ENCODE measurements around the gene TAF8. TPM values are rescaled to one million over a fixed set of nuclear protein-coding genes. Genes with fewer than 3 reads are reported as not detected.
A peak's percentile ranks its signal among the peaks of the same experiment; 100 is the strongest.

Gene TAF8
- polyA plus RNA-seq, 3 donors, result 13.1 to 24.7 (median 16.6) TPM

DNA sequence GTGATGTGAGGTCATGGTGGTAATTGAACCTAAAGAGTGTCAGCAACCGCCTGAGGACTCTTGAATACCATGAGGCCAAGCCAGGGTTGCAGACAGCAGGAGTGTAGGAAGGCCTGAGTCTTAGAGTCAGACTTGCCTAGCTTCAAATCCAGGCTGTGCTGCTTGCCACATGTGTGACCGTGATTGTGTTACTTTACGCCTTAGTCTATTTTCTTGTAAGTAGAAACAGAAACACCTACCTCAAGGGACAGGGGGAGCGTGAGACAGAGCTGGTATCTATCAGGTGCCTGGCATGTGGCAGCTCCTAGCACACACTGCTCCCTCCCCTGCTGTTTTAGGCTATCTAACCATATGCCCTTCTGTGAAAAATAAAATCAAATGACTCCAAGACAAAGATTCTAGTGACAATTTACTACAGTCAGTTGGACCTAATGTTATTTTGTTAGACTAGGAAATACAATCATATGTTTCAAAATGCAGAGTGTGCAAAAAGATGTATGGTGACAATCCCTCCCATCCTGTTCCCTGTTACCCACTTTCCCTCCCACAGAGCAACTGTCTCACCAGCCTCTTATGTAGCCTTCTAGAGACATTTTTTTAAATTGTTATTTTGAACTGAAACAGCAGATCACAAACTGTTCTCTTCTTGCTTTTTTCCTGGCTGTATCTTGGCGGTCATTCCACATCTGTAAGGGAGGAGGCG is 21.7 kb downstream of the TAF8 start:
- intact Hi-C loops (cut with micrococcal nuclease), result no loop called here
- no peak overlapping the region for H2AFZ ChIP-seq (ENCODE audit: insufficient read depth, low read depth, low read length, poor library complexity, severe bottlenecking)
- Mint-ChIP-seq H3K27ac (no peak overlapping the region), H3K9me3 (no peaks in the 10 kb centered on the region), H3K27me3 (ENCODE audit: low read depth in 3 of 3) (peaks cover 0 to 2% (median 0%) of the 10 kb centered on the region in 3 donors), H3K4me3 (no peak overlapping the region), H3K36me3 (peaks cover 44 to 58% of the 10 kb centered on the region in 2 donors), H3K4me1 (no peaks in the 10 kb centered on the region)
- no peaks in the 10 kb centered on the region for H3K79me2 ChIP-seq (ENCODE audit: insufficient read depth, low read length)
- peaks cover 5% of the 10 kb centered on the region for H4K20me1 ChIP-seq (ENCODE audit: insufficient read depth, low read length)
- no peak overlapping the region for H3K9ac ChIP-seq (ENCODE audit: insufficient read depth, low read length, poor library complexity, severe bottlenecking)
- DNase-seq, result no peak
- 50% methylated on average over 2 of the region's 6 CpGs for WGBS (ENCODE audit: insufficient coverage)
- TF ChIP-seq, protein P1, sequence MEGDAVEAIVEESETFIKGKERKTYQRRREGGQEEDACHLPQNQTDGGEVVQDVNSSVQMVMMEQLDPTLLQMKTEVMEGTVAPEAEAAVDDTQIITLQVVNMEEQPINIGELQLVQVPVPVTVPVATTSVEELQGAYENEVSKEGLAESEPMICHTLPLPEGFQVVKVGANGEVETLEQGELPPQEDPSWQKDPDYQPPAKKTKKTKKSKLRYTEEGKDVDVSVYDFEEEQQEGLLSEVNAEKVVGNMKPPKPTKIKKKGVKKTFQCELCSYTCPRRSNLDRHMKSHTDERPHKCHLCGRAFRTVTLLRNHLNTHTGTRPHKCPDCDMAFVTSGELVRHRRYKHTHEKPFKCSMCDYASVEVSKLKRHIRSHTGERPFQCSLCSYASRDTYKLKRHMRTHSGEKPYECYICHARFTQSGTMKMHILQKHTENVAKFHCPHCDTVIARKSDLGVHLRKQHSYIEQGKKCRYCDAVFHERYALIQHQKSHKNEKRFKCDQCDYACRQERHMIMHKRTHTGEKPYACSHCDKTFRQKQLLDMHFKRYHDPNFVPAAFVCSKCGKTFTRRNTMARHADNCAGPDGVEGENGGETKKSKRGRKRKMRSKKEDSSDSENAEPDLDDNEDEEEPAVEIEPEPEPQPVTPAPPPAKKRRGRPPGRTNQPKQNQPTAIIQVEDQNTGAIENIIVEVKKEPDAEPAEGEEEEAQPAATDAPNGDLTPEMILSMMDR (IDR thresholded peaks at IDR 0.05), result no peak
- H3K27ac ChIP-seq (ENCODE audit: low read depth in 1 of 2, low read length in 2 of 2), result no peak overlapping the region
- H3K4me1 ChIP-seq (ENCODE audit: control insufficient read depth in 1 of 2, insufficient read depth in 2 of 2, low read length in 2 of 2), result no peaks in the 10 kb centered on the region
- H3K9me3 ChIP-seq (replicated peaks in 1 of 2; ENCODE audit: control insufficient read depth in 1 of 2, insufficient read depth in 1 of 2, low read length in 2 of 2), result no peaks in the 10 kb centered on the region
- H3K4me2 ChIP-seq (replicated peaks; ENCODE audit: extremely low read depth, low read length, poor library complexity, severe bottlenecking), result no peak overlapping the region
- no peaks in the 10 kb centered on the region for H3K27me3 ChIP-seq (ENCODE audit: control insufficient read depth in 2 of 2, insufficient read depth in 2 of 2, low read length in 2 of 2)
- H3K36me3 ChIP-seq (replicated peaks in 1 of 2; ENCODE audit: control insufficient read depth in 1 of 2, insufficient read depth in 2 of 2, low read length in 2 of 2), result peaks cover 76 to 96% of the 10 kb centered on the region in 2 donors
- no peak overlapping the region for H3K4me3 ChIP-seq (replicated peaks in 1 of 3; ENCODE audit: low read depth in 2 of 3, low read length in 3 of 3)

DNA sequence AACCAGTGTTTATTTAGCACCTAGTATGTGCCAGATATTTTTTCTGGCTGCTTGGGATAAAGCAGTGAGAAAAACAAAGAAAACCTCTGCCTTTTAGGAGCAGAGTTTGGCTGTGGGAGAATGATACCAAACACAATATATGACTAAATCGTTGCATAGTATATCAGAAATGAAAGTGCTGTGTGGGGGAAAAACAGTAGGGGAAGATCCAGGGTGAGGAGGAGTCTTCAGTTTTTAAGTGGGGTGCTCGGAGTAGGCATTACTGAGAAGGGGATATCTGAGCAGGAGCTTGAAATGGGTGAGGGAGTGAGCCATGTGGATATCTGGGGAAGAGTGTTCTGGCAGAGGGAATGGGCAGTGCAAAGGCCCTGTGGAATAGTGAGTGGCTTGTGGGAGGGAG is 23.0 kb downstream of the TAF8 start:
- no peak overlapping the region for H3K4me3 ChIP-seq (replicated peaks in 1 of 3; ENCODE audit: low read depth in 2 of 3, low read length in 3 of 3)
- H3K36me3 ChIP-seq (replicated peaks in 1 of 2; ENCODE audit: control insufficient read depth in 1 of 2, insufficient read depth in 2 of 2, low read length in 2 of 2), result peaks cover 77 to 96% of the 10 kb centered on the region in 2 donors
- DNase-seq, result no peak
- H3K4me2 ChIP-seq (replicated peaks; ENCODE audit: extremely low read depth, low read length, poor library complexity, severe bottlenecking), result no peak overlapping the region
- peaks cover 53 to 71% of the 10 kb centered on the region in 2 donors for H3K36me3 Mint-ChIP-seq
- no peak overlapping the region for H3K4me3 Mint-ChIP-seq
- no peaks in the 10 kb centered on the region for H3K9me3 ChIP-seq (replicated peaks in 1 of 2; ENCODE audit: control insufficient read depth in 1 of 2, insufficient read depth in 1 of 2, low read length in 2 of 2)
- no peak overlapping the region for H2AFZ ChIP-seq (ENCODE audit: insufficient read depth, low read depth, low read length, poor library complexity, severe bottlenecking)
- WGBS (ENCODE audit: insufficient coverage), result 100% methylated on average over 2 of the region's 2 CpGs
- H3K27ac ChIP-seq (ENCODE audit: low read depth in 1 of 2, low read length in 2 of 2), result no peak overlapping the region
- intact Hi-C loops (cut with micrococcal nuclease), result no loop called here
- H3K27me3 ChIP-seq (ENCODE audit: control insufficient read depth in 2 of 2, insufficient read depth in 2 of 2, low read length in 2 of 2), result no peaks in the 10 kb centered on the region
- TF ChIP-seq, protein P1 (IDR thresholded peaks at IDR 0.05), result no peak
- H3K27me3 Mint-ChIP-seq (ENCODE audit: low read depth in 3 of 3), result peaks cover 0 to 2% (median 0%) of the 10 kb centered on the region in 3 donors
- H4K20me1 ChIP-seq (ENCODE audit: insufficient read depth, low read length), result peaks cover 5% of the 10 kb centered on the region
- H3K9ac ChIP-seq (ENCODE audit: insufficient read depth, low read length, poor library complexity, severe bottlenecking), result no peak overlapping the region
- H3K27ac Mint-ChIP-seq, result peak overlapping the region in 1 of 7 donors; percentile 35
- H3K4me1 Mint-ChIP-seq, result no peaks in the 10 kb centered on the region
- H3K79me2 ChIP-seq (ENCODE audit: insufficient read depth, low read length), result no peaks in the 10 kb centered on the region
- H3K4me1 ChIP-seq (ENCODE audit: control insufficient read depth in 1 of 2, insufficient read depth in 2 of 2, low read length in 2 of 2), result no peaks in the 10 kb centered on the region
- no peaks in the 10 kb centered on the region for H3K9me3 Mint-ChIP-seq

Data from CD14-positive monocyte (primary cell).